NCI-H187 (cell line): ENCODE measurements around the gene BNC2.

Experiments
- DNase-seq, 2 experiments: peaks; one replicate each; lab custom pipeline; 2025; lab: John Stamatoyannopoulos, UW

The BNC2 gene

DNA sequence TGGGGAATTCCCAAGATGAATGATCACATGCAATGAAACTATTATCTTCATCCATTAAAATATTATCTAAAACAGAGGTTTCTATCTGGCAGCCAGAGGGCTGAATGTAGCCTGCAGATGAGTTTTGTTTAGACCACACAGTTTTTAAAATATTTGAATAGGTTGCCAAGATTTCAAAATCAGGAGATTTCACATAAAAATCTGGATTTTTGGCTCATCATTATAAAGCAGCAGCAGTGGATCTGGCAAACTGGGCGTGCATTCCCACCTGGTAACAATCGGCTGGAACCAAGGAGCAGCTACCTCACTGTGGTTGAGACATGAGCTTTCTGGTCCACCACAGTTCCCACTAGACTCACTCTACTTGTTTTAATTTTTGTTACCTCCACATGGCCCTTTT, 155.1 kb downstream of the BNC2 start:
- no peak for DNase-seq

DNA sequence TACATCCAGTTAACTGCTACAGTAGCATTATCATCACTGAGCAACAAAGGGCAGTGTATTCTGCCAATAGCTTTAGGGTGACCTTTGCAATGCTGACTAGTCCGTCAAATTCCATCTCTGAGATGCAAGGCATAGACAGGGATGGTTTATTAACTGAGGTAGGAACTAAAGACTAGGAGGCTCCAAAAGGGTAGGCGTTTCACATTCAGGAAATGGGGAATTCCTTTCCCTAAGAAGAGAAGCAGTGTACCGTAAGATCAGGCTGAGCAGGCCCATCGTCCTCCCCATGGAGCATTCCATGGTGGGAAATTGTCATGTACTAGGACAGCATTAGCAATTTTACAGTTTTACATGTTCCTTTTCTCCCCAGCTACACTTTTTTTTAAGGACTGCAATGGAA, 157.7 kb downstream of the BNC2 start:
- DNase-seq, result no peak

DNA sequence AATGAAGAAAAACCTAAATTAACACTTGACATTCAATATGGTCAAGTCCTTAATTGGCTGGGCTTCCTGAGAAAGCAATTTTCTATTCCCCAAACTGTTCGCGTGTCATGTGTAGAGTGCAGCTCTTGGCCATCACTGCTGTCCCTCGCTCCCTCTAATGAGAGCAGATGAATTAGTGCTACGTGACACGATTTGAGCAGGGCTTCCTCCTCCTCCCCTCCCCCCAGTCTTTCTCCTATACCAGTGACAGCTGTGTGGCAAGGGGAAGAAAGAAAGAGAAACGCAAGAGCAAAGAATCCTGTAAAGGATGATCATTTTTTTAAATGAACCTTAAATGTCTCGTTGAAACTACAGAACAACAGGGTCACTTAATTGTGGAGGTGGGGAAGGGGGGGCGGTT, 159.6 kb downstream of the BNC2 start:
- DNase-seq, result no peak

DNA sequence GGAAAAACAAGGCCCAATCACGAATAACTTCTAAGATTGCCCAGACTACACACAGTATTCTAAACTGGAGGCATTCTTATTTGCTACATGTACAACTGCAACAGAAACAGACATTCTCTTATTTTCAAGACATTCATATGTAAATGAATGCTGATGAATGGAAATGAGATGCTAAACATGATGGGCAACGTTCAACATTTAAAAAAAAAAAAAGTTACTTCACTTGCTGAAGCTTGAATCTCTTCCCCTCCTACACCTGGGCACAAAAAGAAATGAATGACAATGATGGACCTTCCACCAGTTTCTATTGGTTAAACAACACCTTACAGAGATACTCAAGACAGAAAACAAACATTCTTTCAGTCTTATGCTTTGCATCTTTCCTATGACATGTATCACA, 160.5 kb downstream of the BNC2 start:
- DNase-seq, result no peak

DNA sequence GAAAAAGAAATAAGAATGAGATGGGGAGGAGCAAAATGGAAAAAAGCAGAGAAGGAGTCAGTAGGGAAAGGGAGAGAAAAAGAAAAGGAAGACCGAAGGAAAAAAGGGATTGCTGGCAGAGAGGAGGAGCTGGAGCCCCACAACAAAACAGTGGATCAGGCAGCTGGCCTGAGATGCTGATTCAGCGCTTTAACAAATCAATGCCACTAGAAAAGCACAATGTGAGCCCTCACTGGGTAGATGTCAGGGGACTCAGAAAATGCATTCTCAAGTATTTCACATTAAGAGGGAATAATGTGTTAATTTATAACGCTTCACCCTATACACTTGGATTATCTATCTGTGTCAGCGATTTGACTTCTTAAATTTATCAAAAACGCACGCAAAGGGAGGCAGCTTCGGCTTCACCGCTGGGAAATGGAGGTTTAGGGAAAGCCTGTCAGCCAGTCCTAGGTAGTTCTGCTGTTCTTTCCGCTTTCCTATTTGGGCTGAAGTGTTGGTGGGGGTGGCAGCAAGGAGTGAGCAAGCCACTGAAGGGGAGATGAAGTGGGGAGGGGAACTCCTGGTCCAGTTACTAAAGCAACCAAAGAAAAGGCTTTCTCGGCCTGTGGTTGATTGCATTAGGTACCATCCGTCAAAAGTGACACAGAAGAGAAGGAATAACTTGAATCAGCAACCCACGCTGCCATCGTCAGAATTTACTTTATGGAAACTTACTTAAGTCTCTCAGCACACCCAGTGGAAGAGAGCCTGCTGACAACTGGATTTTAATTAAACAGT, 161.6 kb downstream of the BNC2 start:
- no peak for DNase-seq

DNA sequence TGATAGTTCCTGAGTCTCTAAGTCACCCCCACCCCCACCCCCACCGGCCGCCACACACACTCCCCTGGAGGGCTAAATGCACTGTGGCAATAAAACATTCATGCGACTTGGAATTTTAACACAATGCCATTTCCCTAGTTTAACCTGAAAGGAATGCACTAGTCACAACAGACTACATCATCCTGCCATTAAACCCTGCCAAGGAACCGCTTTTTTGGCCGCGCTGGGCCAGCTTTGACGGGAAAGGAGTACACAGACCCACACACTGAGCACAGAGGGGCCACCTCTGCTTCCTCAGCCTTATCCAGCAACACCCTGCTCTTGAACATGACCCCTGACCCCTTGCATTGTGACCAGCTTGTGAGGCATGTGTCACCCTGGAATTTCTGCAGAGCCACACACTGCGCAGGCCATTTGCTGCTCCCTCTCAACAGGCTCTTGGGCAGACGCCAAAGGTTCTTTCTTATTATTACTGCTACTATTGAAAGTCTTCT, 165.3 kb downstream of the BNC2 start:
- DNase-seq, result no peak

DNA sequence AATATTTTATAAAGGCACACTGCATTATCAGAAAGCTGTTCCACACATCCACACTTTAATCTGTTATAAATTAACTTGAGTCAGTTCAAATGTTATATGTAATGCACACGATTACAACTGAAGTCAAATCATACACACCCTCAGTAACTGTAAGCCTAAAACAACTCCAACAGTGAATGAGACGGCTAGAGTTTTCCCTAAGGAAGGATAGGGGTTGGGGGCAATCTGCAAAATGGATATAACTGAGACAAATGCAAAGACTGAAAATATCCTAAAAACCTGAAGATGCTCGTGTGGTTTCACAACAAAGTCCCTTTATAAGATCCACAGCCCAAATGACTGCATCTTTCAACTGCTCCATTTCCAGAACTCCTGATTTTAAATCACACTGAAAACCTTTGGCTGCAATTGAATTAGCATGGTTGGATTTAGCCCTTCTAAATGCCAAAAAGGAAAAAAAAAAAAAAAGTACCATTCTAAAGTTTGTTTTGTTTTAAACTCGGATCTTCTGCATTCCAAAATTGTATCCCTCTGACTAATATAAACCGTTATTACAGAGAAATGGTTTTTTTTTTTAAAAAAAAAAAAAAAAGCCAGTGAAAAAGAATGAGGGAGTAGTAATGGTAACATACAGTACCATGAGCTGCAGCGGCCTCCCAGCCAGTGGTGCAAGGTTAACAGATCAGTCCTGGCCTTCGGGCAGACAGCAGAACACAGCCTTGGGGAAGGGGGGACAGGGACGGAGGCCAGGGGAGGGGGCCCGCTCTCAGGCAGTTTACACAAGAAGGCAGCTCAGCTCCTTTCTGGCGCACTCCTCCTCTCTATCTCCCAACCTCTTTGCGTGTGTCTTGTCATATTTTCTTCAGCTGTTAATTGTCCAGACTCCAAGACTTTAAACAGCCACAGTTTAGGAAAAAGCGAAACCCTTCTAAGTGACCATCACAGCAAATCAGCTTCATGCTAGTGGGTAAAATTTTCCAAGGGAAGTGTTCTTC, 166.1 kb downstream of the BNC2 start:
- no peak for DNase-seq

DNA sequence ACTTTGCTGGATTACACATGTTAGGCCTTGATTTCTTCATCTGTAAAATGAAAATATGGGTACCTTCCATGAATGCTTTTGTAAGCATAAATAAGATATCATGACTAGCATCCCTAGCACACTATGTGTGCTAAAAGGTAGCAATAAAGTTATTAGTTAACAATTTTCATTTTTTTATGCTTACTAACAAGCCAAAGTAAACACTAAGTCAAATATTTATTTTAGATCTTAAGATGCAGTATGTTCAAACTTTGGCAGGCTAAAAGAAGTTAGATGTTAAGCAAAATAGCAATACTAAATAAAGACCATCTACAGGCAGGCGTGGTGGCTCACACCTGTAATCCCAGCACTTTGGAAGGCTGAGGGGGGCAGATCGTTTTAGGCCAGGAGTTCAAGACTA, 169.1 kb downstream of the BNC2 start:
- no peak for DNase-seq

DNA sequence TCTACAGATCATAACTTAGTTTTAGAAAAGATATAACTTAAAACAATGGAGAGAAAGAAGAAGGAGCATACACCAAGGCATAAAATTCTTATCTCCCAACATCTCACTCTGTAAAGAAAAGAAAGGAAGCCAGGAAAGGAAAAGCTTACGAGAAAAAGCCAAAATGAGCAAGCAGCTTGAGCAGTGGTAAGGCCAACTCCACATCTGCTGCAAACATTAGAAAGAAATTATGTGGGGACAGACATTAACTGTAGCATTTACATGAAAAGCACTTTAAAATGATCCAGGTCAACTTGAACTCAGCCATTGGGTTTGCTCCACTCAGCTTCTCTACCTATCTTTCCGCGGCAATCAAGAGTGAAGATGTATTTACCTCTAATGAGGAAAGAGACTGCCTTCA, 176.9 kb downstream of the BNC2 start:
- no peak for DNase-seq

DNA sequence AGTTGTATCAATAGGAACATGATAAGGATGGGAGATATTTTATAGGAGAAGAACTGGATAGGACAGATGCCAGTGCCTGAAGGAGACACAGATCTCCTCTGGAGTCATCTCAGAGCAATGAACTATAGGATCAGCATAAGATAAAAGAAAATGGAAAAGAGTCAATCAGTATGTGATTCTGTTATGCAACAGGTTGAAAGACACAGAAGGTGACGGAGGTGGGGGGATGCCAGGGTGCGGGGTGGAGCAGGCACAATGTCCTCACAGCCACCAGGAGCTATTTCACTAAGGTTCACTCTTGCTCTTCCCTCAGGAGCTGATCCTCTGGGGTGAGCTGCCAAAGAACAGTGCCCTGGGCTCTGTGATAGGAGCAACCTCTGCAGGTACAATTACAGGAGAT, 179.8 kb downstream of the BNC2 start:
- DNase-seq, result no peak

DNA sequence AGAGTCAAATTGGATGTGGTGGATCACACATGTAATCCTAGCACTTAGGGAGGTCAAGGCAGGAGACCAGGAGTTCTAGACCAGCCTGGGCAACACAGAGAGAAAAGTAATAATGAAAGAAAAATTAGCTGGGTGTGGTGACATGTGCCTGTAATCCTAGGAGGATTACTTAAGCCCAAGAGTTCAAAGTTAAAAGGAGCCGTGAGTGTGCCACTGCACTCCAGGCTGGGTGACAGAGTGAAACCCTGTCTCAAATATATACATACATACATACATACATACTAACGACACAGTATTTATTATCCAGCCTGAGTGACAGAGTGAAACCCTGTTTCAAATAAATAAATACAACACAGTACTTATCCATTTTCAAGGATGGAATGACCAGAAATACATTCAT, 180.3 kb downstream of the BNC2 start:
- no peak for DNase-seq

DNA sequence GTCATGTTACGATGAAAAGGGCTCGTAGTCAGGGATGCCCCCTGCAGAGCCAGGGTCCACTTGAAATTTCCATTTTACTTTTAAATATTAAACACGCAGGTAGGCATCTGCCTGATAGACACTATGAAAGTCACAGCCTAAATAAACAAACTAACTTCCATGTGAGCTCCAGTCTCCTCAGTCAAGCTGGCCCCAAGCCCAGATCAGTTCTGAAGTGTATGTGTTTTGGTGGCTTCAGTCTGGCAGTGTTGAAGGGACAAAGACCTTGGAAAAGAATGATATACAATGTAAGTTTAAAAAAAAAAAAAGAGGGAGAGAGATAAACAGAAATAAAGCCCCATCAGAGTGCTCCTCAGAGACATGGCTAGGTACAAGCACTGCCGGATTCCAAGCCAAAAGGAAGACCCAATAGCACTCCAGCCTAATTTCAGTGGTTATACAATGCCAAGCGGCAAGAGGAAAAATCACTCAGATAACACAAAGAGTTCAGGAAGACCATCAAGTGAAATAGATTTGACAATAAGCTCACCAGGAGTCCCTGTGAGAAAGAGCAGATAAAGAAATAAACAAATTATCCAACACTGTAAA, 181.0 kb downstream of the BNC2 start:
- no peak for DNase-seq

DNA sequence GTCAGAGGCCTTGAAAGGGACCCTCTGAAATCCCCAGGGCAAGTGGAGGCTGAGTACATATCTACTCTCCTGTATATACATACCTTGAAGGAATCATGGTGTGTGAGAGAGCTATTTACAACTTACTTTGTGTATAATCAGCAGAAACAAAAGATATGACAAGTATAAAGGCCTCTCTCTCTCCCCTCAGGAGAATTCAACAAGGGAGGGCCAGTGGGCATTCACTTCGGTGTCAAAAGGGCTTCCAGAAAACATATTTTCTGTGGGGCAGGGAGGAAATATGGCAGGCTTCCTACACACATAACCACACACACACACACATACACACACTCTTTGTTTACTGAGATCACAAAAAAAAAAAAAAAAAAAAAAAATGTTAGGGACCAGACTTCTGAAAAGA, 181.7 kb downstream of the BNC2 start:
- DNase-seq, result no peak

DNA sequence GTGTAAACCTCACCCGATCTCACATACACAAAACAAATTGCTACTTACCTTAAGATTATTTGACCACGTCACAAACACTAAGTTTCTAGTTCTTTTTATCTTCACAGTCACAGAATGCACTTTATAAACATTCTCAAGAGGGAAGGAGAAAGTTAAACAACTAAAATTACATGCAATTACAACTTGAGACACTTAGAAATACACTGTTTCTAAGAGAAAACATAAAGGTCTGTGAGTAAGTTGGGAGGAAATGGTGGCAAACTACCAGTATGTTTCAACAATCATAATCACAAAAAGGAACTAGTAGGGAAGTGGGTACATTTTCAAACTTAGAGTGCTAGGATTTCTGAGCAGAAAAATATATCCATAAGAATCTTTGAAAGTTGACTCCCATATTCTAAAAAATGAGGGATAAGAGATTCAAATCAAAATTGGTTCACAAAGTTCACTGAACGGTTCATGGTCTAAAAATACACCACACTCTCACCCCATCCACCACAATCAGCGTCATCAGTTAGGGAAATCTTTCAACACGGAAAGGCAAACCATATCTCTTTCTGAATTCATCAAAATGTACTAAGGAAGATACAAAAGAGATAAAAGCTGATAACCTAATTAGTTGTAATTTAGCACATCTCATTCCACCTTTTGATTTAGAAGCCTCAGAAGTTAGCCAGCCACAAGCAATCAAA, 182.6 kb downstream of the BNC2 start:
- DNase-seq, result no peak

DNA sequence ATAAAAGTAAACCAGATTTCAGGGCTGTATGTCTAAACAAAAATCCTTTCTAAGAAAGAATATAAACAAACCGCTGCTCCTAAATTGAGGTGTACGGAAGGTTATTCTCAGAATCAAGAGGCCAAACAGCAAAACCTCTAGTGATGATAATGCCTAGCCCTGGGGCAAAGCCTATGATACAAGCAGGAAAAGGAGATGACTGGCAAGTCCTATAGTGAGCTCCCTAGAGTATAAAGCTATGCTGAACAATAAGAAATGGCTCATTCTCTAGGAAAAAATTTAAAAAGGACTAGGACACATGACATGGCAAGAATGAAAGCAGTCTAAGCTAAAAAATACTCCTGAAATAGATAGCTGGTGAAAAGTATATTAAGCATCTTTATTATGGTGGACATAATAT, 187.1 kb downstream of the BNC2 start:
- DNase-seq, result no peak

DNA sequence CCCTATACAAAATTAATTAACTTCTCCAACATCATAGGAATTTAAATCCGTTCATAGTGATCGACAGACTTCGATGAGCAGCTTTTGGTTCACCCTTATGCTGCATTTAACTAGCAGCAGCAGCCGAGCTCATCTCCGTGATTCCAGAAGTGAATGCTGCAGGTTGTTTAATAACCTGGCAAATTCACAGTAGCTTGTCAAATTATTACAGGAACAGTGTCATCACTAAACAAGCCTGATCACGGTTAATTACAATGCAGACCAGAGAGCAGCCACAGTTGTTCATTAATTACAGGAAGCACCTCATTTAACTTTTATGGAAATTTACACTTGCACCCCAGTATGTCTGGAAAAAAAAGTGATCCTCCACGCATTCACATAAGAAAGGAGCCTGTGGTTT, 188.2 kb downstream of the BNC2 start:
- DNase-seq, result no peak

DNA sequence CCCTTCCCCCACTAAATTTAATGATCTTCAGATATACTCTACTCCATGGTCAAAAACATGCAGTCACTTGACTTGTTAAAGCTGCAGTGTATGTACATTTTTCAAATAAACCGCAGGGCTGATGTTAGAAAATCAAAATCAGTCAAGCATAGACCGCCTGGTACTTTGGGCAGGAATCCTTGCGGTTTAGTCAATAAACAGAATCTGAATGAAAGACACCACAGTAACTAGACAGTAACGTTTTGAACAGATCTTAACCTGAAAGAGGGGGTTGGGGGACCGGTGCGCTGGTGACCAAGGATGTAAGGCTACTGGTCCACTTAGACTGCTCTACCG, 188.8 kb downstream of the BNC2 start:
- no peak for DNase-seq

DNA sequence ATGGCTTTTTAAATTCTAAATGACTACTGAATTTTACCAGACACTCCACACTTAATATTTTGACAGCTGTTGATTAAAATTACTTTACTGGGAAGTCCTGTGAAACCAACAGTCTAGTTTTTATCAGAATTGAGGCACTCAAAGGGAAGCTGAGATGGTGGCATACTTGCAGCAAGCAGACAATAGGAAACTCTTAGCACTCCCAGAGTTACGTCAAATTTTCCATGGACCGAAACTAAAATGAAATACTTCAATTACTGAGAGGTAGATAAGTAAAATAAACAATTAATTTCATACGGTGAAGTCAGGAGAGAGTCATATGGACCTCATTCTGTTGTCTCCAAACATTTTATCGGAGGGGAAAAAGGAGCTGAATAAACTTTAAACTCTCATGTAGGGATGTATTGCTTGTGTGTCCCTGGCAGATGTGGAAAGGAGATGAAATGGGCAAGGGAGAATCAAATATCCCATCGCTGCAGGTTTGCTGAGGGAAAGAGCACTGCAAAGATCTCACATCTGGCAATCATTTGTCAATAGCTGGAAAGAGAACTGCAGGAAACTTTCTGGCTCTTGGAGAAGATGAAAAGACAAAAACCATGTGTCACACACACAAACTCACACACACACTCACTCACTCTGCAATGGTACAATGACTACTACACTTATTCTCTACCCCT, 189.4 kb downstream of the BNC2 start:
- no peak for DNase-seq

DNA sequence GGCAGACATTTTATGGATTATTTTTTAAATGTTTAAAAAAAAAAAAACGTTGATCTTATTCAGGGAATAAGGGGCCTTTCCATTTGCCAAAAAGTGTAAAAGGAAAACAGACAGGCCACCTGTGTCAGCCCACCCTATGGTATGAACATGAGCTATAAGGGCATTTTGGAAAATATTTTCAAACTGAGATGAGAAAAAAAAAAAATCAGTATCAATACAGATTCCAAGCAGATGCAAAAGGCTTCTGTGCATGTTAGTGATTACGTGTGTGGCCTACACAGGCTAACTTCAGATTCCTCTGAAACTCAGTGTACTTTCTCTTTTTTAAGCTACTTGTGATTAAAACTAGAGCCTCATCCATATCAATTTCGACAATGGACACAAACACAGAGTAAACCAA, 189.9 kb downstream of the BNC2 start:
- DNase-seq, result no peak

DNA sequence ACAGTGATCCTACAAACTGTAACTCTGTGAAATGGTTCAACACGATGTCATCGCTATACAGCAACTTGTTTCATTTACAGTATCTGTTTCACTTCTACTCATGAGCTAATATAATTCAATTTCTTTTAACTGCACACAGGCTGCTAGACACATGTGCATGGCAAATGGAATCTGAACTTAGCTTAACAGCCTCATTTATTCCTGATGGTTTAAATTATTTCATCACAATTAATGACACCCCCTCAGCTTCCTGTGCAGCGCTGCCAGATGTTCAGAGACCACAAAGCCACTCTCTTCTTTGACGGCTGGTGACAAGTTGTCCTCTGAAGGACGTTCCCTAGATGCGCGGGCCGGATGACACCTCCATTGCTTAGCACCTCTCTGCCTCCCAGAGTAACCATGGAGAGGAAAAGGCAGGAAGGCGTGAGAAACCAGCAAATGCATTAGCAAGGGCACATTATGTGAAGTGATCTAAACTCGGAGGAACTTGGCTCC, 191.1 kb downstream of the BNC2 start:
- no peak for DNase-seq

DNA sequence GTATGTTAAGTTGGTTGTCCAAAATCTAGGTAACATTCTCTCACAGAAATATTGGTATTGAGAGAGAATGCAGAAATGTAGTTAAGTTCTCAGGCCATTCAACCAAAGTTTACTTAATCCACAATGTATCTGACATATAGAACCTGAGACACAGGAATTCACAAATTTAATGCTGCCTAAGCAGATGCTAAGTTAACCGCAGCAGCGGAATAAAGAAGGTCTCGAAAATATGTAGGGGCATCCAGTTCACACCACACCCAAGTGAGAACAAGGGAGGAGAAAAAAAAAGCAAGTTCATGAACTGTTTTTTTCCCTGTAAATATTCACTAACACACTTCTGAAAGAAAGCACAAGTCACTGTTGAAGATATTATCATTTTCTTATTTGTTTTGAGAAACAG, 194.0 kb downstream of the BNC2 start:
- DNase-seq, result no peak
